Mesenteric fat pad (tissue), 1 donor: ENCODE data around the gene CHRNA10. TPM values are rescaled to one million over a fixed set of nuclear protein-coding genes. Genes with fewer than 3 reads are reported as not detected.

ENCODE experiments used
- DNase-seq: peaks from one replicate; pipeline ENCODE4 v3.0.0-alpha.2; 2020; ENCODE audit warnings: low spot score
- long read RNA-seq: library from polyadenylated mRNA; unstranded; transcript quantifications from one replicate; pipeline ENCODE4 v2.0.0, GENCODE V29; 2020
- total RNA-seq: library from RNA; stranded (reverse); fragmentation: NEBNext Ultra II Directional; extraction: Animal tissue kit (Norgen Biotek cat#: 25700); gene quantifications from one replicate; pipeline ENCODE4 v1.2.1, GENCODE V29; 2021
- donor health status: DM: yes; HTN: yes; CAD: no.

The CHRNA10 gene
- total RNA-seq, result 1.3 TPM
- long read RNA-seq, result 0 reads

- DNase-seq, result no peak
These were observed at the start of gene CHRNA10 for GRCh38 chr11:3671334-3672254. Gene CHRNA10, minus strand, starts transcription at chr11:3671384. Its CDS starts 72 bp downstream, at chr11:3671312.

GRCh38 chr11:3712274-3712673, 41.1 kb upstream of the CHRNA10 start:
- no peak for DNase-seq

- DNase-seq, result no peak
These were observed 39.5 kb upstream of the CHRNA10 start for GRCh38 chr11:3710485-3711259.

- no peak for DNase-seq
These were observed 38.8 kb upstream of the CHRNA10 start for GRCh38 chr11:3709977-3710376.

- DNase-seq, result no peak
These were observed 36.0 kb upstream of the CHRNA10 start for GRCh38 chr11:3707176-3707575.

GRCh38 chr11:3703383-3703782, 32.2 kb upstream of the CHRNA10 start:
- DNase-seq, result no peak

- DNase-seq, result no peak
These were observed 29.7 kb upstream of the CHRNA10 start for GRCh38 chr11:3700910-3701309.

GRCh38 chr11:3700410-3700809, 29.2 kb upstream of the CHRNA10 start:
- no peak for DNase-seq

GRCh38 chr11:3686751-3687150, 15.6 kb upstream of the CHRNA10 start:
- no peak for DNase-seq

GRCh38 chr11:3685923-3686322, 14.7 kb upstream of the CHRNA10 start:
- DNase-seq, result no peak

- no peak for DNase-seq
These were observed 13.6 kb upstream of the CHRNA10 start for GRCh38 chr11:3684819-3685172.

- peak; percentile 62 for DNase-seq
These were observed 13.1 kb upstream of the CHRNA10 start for GRCh38 chr11:3684129-3684818.

- peak; percentile 37 for DNase-seq
These were observed 11.9 kb upstream of the CHRNA10 start for GRCh38 chr11:3683039-3683438.

- DNase-seq, result no peak
These were observed 7.9 kb upstream of the CHRNA10 start for GRCh38 chr11:3679077-3679476.

- DNase-seq, result peak; percentile 72
These were observed 4.8 kb upstream of the CHRNA10 start for GRCh38 chr11:3675971-3676370.

GRCh38 chr11:3674189-3674588, 3.0 kb upstream of the CHRNA10 start:
- DNase-seq, result no peak

- DNase-seq, result peak; percentile 65
These were observed 1.4 kb downstream of the CHRNA10 start for GRCh38 chr11:3669742-3670183.

- DNase-seq, result no peak
These were observed 2.1 kb downstream of the CHRNA10 start for GRCh38 chr11:3669128-3669527.

- DNase-seq, result peak; percentile 86
These were observed 3.8 kb downstream of the CHRNA10 start for GRCh38 chr11:3667149-3668035.

- peak; percentile 69 for DNase-seq
These were observed 5.1 kb downstream of the CHRNA10 start for GRCh38 chr11:3666023-3666530.
